Measurements from ENCODE around the gene MYCBP.

GRCh38 chr1:38819040-38819439, 54.1 kb downstream of the MYCBP start:
- TF ChIP-seq CTCF (IDR thresholded peaks at IDR 0.05) (no peak), POLR2A (IDR thresholded peaks at IDR 0.05) (no peak)

All from body of pancreas (tissue), 4 donors.